ENCODE data around the gene SHC2. TPM values are rescaled to one million over a fixed set of nuclear protein-coding genes. Genes with fewer than 3 reads are reported as not detected.

SHC2 gene
- total RNA-seq, 4 donors from 2014 or later, result 31.5 to 72.8 (median 48.8) TPM

GRCh38 chr19:437041-437440, 23.8 kb downstream of the SHC2 start:
- H3K4me3 ChIP-seq (replicated peaks in 1 of 3), result no peak overlapping the region
- H3K36me3 ChIP-seq, result peaks cover 5 to 7% of the 10 kb centered on the region in 2 donors
- no peaks in the 10 kb centered on the region for H3K9me3 ChIP-seq
- no peaks in the 10 kb centered on the region for H3K4me1 ChIP-seq
- WGBS, 2 donors, result 90% methylated on average over 22 of the region's 22 CpGs
- no peak for TF ChIP-seq POLR2A (IDR thresholded peaks at IDR 0.05)
- TF ChIP-seq, protein P1, sequence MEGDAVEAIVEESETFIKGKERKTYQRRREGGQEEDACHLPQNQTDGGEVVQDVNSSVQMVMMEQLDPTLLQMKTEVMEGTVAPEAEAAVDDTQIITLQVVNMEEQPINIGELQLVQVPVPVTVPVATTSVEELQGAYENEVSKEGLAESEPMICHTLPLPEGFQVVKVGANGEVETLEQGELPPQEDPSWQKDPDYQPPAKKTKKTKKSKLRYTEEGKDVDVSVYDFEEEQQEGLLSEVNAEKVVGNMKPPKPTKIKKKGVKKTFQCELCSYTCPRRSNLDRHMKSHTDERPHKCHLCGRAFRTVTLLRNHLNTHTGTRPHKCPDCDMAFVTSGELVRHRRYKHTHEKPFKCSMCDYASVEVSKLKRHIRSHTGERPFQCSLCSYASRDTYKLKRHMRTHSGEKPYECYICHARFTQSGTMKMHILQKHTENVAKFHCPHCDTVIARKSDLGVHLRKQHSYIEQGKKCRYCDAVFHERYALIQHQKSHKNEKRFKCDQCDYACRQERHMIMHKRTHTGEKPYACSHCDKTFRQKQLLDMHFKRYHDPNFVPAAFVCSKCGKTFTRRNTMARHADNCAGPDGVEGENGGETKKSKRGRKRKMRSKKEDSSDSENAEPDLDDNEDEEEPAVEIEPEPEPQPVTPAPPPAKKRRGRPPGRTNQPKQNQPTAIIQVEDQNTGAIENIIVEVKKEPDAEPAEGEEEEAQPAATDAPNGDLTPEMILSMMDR (IDR thresholded peaks at IDR 0.05), result no peak
- intact Hi-C loops (cut with DNase I), result no loop called here
- no peaks in the 10 kb centered on the region for H3K27me3 ChIP-seq
- no peak overlapping the region for H3K27ac ChIP-seq
- no peak for DNase-seq

DNA sequence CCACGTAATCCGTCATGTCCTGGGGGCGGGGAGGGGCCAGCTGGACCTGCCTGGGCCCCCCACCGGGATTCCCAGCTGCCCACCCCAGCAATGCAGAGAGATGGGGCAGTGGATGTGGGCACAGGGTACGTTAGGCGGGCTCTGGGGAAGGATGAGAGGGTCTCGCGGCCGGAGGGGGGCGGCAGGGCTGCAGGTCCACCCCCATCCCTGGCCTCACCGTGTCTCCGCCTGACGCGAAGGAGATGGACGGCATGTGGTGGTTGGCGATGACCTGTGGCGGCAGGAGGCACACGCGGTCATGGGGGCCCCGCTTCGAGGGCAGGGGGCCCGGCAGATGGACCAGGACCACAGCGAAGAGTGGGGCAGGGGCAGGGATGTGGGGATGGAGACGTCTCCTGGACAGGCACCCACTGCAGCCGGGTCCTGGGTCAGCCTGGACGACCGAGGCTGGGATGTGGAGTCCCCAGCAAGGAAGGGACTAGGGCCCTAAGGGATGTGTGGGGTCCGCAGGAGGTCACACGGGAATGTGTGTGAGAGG, 24.4 kb downstream of the SHC2 start:
- 83 to 89% methylated on average over 25 to 27 of the region's 29 CpGs for WGBS, 2 donors

GRCh38 chr19:435707-436412, 25.0 kb downstream of the SHC2 start:
- TF ChIP-seq, protein P1 (IDR thresholded peaks at IDR 0.05), result no peak
- no peak for TF ChIP-seq POLR2A (IDR thresholded peaks at IDR 0.05)
- peaks cover 5 to 7% of the 10 kb centered on the region in 2 donors for H3K36me3 ChIP-seq
- H3K27me3 ChIP-seq, result no peaks in the 10 kb centered on the region
- 77 to 81% methylated on average over 24 of the region's 33 CpGs for WGBS, 2 donors
- no peak overlapping the region for H3K27ac ChIP-seq
- H3K4me1 ChIP-seq, result no peaks in the 10 kb centered on the region
- H3K9me3 ChIP-seq, result no peaks in the 10 kb centered on the region
- H3K4me3 ChIP-seq (replicated peaks in 1 of 3), result no peak overlapping the region
- intact Hi-C loops (cut with DNase I), result no loop called here
- no peak for DNase-seq

More for the DNA sequence above, 24.4 kb downstream of the SHC2 start:
- no peak overlapping the region for H3K4me3 ChIP-seq (replicated peaks in 1 of 3)
- no peaks in the 10 kb centered on the region for H3K9me3 ChIP-seq
- no peak for DNase-seq
- intact Hi-C loops (cut with DNase I), result no loop called here
- TF ChIP-seq, protein P1 (IDR thresholded peaks at IDR 0.05), result no peak
- no peak for TF ChIP-seq POLR2A (IDR thresholded peaks at IDR 0.05)
- H3K27ac ChIP-seq, result no peak overlapping the region
- no peaks in the 10 kb centered on the region for H3K27me3 ChIP-seq
- no peaks in the 10 kb centered on the region for H3K4me1 ChIP-seq
- H3K36me3 ChIP-seq, result peaks cover 5 to 7% of the 10 kb centered on the region in 2 donors

DNA sequence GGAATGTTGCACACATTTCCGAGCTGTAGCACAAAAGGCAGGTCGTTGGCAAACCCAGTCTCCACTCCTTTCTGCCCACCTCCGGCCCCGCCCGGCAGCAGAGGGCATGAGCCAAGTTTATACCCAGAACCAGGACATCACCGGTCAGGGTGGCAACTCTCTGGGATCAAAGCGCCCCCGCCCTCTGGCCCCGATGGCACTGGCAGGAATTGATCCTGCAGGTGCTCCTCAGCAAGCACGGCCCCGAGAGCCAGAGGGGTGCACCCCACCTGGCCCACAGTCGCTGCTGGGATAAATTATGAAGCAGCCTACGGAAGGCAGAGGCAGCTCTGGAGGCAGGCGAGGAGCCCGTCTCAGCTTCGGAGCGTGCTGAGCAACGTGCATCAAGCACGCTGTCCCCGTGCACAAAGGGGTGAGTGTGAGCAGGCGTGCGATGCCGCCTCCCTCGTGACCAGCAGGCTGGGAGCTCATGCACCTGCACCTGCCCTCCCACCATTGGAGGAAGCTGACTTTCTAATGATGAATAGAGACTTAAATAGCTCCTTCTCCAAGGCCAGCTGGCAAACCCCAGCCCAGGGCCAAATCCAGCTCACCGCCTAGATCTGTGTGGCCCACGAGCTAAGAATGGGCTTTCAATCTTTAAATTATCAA, 25.7 kb downstream of the SHC2 start:
- intact Hi-C loops (cut with DNase I), result no loop called here
- Histone ChIP-seq H3K4me1 (no peaks in the 10 kb centered on the region), H3K27me3 (no peaks in the 10 kb centered on the region), H3K9me3 (no peaks in the 10 kb centered on the region), H3K36me3 (peaks cover 5 to 7% of the 10 kb centered on the region in 2 donors), H3K27ac (no peak overlapping the region), H3K4me3 (replicated peaks in 1 of 3) (no peak overlapping the region)
- TF ChIP-seq, protein P1 (IDR thresholded peaks at IDR 0.05), result no peak
- TF ChIP-seq POLR2A (IDR thresholded peaks at IDR 0.05), result no peak
- 91 to 96% methylated on average over 16 to 26 of the region's 26 CpGs for WGBS, 2 donors
- no peak for DNase-seq

Measured in thyroid gland (tissue), 4 donors.